ENCODE results near the gene LCN2. TPM values are rescaled to one million over a fixed set of nuclear protein-coding genes. Genes with fewer than 3 reads are reported as not detected.

LCN2 gene
- total RNA-seq, 1 donor from 2014 or later, result not detected

DNA sequence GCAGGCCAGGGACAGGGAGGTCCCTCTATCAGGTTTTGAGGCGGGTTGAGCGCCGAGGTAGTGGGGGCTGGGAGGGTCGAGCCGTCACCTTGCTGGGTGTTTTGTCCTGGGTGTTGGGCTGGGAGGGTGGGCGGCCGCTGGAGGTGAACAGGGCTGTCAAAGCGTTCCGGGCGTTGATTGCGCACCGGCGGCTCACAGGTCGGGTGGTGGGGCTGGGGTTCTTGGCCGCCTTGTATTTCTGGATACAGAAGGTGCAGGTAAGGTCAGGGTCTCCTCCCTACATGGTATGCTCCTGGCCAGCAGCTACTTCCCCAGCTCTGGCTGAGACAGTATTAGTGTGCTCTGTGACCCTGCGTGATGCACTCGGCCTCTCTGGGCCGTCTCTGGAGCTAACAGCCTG lies 16.9 kb downstream of the LCN2 start:
- no peak for DNase-seq (ENCODE audit: low spot score)

DNA sequence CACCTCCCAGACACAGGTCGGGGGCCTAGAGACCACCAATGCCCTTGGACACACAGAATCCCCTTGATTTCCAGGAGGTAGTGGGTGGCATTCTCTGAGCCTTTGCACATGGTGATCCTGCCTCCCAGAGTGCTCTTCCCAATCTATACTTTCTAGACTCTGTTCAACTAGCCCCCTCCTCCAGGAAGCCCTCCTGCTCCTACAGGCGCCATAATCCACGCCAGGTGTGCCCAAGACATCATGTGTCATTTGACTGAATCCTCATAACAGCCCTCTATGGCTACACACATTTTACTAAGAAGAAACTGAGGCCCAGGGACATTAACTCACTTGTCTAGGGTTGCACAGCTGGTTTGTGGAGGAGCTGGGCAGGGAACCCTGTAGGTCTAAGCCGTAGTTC lies 18.0 kb downstream of the LCN2 start:
- no peak for DNase-seq (ENCODE audit: low spot score)

DNA sequence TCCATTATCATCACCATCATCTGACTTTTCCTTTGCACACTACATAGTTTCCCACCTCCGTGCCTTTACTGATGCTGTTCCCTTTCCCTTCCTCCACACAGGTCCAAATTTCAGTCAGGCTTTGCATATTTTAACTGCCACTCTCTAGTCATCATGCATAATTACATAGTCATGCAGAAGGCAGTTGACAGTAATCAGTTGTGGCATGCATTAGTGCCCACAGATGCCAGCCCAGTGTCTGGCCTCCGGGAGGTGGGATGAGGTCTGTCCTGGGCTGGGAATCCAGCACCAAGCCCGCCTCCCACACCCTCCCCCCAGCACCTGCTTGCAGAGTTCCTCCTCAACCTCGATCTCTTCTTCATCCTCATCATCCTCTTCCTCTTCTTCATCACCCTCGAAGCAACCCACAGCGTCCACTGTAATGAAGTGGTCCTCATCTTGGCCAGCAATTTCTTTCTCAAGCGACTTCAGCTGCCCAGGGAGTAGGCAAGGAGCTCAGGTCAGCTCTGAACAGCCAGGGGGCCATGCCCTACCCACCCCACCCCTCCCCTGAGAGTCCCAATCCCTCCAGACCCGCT lies 19.6 kb downstream of the LCN2 start:
- no peak for DNase-seq (ENCODE audit: low spot score)

DNA sequence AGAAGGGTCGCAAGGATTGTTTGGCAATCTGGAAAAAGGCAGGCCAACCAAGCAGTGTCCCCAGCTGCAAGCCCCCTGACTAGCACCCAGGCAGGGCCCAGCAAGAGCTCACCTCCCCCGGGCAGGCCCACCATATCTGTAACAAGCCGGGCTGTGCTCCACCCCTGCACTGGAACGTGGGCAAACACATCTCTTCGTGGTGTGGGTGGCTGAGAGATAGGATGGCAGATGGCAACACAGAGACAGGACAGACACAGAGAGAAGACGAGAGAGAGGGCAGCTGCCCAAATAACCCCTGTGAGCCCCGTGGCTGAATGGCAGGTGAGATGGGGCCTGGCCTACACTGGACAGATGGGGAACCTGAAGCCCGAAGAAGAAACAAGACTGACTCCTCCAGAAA lies 20.2 kb downstream of the LCN2 start:
- DNase-seq (ENCODE audit: low spot score), result no peak

DNA sequence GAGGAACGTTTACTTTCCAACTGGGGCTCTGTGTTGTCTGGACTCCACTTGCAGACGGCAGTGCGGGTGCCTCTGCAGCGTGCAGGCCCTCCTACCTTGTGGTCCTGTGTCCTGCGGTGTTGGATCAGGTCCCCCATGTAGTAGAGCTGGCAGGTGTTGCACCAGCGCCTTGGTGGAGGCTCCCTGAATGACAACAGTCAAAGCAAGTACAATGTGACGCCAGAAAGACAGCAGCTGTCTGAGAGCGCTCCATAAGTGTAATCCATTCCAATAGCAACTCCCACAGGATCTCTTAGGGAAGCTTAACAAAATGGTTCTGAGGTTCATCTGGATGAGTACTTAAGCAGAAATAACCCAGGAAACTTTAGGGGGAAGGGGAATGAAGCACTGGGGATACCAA lies 20.7 kb downstream of the LCN2 start:
- no peak for DNase-seq (ENCODE audit: low spot score)

DNA sequence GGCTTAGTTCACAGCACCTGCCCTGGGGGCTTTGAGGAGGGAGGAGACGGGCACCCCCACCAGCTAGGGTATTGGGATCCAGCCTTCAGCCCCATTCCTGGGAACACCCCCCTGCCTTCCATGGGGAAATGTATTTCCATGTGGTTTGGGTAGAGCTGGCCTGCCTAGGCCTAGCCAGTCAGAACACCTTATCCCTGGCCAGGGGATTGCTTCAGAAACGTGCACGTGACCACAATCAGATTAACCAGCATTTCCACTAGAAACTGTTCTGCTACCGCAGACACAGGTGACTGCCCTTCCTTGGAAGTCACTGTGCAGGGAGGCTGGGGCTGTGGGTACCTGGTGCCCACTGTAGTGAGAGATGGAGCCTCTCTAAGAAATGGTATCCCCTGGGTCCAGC lies 24.8 kb downstream of the LCN2 start:
- no peak for DNase-seq (ENCODE audit: low spot score)

DNA sequence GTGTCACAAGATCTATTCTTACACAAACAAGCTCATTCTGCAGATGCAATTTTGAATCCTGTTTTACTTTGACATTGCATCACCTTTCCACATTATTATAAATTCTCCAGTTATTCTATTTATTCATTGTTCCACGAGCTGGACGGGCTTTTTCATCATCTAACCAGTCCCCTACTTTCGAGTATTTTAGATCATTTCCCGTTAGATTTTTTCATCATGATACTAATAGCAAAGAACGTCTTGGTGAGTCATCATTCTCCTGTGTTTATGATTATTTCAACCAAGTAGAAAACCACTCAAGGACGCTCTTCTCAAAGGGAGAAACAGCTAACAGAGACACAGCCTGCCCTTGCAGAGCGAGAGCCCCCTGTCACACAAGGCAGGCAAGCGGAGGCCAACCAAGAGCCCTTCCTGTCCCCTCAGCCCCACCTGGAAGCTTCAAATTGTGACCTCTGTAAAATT lies 25.9 kb downstream of the LCN2 start:
- no peak for DNase-seq (ENCODE audit: low spot score)

DNA sequence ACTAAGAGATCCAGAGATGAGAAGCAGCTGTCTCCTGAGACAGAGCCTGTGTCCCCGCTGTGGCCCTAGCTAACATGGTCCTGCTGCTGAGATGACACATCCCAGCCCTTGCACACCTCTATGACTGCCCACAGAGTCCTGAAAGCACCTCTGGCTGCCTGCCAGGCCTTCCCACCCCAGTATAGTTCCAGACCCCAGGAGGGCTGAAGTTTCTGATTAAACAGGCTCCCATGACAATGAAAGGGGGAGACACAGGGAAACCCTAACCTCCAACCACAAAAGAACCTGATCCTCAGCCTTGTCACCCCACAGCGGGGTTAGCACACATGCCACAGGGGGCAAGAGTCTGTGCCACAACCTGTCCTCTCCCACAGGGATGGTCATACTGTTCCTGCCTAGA lies 26.5 kb downstream of the LCN2 start:
- no peak for DNase-seq (ENCODE audit: low spot score)

DNA sequence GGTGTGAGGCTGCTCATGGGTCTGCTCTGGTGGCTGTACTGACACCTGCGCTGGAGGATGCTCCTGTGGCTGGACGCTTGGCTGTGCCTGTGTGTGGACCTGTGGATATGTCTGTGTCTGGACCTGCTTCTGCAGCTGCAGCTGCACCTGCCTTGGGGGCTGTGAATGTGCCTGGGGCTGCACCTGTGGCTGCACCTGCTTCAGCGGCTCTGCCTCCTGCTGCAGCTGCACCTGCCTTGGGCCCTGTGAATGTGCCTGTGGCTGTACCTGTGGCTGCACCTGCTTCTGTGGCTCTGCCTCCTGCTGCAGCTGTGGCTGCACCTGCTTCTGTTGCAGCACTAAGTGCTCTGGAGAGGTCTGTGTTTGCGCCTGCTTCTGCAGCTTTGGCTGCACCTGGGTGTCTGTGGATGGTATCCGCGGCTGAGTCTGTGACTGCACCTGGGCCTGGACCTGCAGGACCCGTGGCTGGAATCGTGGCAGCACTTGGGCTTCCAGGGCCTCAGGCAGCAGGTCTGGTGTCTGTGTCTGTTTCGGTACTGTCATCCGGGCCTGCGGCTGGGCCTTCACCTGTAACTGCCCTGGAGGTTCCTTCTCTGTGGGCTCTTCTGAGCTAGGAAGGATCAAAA lies 29.7 kb downstream of the LCN2 start:
- DNase-seq (ENCODE audit: low spot score), result no peak

DNA sequence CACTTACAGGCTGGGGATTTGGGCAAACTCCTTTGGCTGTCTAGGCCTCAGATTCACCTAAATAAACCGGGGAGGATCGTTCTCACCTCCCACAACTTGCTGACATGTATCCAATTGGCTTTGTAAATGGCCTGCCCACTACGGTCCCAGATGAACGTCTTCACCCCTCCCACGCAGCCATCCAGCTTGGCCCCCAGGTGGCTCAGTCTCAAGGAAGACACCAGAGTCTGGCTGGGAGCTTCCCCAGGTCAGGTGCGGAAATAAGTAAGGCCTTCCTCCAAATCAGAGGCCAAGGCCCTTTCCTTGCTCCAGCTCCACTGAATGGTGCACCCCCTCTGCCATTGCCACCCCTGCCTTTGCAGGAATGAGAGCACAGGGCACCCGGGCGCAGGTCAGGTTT lies 30.7 kb downstream of the LCN2 start:
- no peak for DNase-seq (ENCODE audit: low spot score)

DNA sequence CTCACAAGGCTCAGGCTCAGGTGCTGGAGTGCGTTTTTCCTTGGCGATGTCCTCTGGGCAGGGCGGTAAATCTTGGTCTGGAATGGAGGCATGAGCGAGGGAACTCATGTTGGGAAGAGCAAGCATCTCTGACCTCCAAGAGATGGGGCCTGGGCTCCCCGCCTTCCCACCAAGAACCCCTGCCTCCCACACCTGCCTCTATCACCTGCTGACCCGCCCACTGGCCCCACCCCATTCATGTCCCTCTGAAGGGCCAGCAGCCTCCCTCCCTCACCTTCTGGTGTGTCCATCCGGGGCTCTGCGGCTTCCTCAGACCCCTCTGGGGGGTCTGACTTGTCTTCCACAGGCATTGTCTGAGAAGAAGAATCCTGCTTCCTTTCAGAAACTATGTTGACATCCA lies 31.2 kb downstream of the LCN2 start:
- no peak for DNase-seq (ENCODE audit: low spot score)

DNA sequence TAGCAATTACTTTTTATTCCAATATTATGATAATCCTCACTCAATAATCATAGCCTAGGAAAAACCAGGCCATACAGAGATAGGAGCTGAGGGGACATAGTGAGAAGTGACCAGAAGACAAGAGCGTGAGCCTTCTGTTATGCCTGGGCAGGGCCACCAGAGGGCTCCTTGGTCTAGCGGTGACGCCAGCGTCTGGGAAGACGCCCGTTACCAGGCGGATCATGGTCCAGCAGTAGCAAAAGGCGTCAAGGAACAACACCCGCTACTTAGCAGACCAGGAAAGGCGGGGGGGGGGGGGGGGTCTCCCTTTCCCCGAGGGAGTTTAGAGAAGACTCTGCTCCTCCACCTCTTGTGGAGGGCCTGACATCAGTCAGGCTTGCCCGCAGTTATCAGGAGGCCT lies 32.2 kb downstream of the LCN2 start:
- DNase-seq (ENCODE audit: low spot score), result peak; percentile 27

DNA sequence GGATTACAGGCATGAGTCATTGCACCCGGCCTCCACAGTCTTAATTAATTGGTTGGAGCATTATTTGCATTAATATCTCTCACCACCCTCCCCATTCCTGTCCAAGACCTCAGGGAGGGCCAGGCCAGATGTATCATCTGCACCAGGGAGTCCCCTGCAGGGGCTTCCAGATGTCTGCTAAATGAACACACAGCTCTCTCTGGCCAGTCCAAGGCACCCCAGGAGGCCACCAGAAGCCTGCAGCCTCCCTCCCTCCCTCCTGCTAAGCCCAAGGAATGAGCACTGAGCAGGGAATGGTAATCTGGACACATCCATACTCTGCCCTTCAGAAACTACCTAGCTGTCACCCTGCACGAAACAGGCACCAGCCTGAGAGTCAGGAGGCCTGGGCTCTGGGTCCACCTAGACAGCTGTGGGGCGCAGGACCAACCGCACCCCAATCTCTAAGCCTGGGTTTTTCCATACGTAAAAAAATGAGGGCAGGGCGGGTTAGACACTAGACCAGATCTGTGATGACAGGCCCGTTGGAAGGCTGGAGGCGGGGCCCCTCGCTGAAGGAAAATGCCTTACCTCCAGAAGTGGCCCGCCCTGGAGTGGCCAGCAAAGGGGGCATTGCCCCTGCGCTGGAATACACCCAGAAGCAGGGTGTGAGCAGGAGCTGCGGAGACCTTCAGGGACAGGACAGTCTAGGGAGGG lies 33.8 kb downstream of the LCN2 start:
- no peak for DNase-seq (ENCODE audit: low spot score)

DNA sequence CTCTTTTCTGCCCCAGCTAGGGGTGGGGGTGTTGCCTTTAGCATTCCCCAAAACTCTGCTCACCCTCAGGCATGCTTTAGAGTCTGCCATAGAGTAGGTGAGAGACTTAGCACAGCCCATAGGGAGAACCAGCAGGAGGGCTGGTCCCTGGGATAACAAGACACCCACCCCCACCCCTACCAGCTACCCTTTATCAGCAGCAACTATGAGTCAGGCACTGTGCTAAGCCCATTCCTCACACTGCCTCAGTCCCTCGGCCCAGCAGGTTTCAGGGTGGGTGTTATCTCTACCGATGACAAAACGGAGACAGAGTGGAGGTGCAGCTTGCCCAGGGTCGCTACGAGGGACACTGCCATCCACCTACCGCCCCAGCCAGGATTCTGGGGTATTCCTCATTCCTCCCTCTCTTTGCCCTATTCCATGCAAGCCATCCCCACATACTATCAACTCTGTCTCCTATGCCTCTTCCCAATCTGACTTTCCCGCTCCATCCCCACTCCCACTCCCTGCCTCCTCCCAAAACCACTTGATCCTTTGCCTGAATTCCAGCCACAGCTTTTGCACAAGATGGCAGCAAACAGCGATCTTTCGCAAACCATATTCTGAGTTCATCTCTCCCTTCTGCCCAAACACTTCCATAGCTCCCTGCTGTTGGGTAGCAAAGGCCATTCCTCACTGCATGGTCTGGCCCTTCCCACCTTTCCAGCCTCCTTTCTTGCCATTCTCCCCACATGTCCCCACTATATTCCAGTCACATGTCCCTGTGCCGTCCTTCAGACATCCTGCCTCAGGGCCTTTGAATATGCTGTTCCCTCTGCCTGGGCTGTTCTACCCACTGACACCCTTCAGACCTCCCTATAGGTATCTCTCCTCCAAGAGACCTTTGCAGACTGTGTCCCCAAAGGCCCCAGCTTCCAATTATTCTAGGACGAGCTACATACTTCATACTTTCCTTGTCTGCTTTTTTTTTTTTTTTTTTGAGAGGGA lies 37.0 kb downstream of the LCN2 start:
- no peak for DNase-seq (ENCODE audit: low spot score)

DNA sequence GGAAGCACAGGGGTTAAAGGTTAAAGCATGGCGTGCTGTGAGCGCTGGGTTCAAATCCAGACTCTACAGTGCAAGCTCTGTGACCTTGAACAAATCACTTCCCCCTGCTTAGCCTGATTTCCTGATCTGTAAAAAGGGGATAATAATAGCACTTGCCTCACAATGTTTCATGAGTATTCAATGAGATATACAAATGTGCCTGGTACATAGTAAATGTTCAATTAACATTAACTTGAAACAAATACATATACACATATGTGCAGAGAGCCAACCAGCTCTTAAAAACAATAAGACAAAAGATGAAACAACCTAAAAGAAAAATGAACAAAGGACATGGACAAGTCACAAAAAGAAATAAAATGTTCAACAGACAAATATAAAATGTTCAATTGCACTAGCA lies 38.1 kb downstream of the LCN2 start:
- no peak for DNase-seq (ENCODE audit: low spot score)

DNA sequence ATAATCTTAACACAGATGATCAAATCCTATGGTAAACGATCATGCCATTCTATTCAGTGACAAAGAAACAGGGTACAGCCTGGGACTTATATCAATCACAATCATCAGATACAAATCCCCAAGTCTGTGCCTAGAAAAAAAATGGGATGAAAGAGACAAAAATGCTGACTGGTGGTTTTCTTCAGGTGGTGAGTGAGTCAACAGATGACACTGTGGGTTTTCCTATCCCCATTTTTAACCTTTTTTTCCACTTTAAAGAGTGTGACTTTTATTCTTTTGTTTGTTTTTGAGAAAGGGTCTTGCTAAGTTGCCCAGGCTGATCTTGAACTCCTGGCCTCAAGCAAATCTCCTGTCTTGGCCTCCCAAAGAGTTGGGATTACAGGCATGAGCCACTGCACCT lies 39.0 kb downstream of the LCN2 start:
- DNase-seq (ENCODE audit: low spot score), result no peak

DNA sequence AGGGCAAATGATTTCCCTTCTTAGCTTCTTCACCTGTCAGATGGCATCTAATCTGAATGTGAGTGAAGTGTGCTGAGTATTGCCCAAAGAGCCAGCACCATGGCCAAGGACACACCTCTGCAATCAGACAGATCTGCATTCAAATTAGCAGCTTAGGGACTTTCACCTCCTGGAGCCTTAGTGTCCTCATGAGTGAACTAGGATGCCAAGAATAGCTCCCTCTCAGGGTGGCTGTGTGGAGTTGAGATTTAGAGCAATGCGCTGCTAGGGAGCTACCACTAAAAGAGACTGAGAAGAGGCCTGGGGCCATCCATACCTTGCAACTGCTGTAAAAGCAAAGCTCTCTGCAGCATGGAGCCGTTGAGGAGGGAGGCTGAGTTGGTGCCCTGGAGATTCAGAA lies 40.8 kb downstream of the LCN2 start:
- no peak for DNase-seq (ENCODE audit: low spot score)

DNA sequence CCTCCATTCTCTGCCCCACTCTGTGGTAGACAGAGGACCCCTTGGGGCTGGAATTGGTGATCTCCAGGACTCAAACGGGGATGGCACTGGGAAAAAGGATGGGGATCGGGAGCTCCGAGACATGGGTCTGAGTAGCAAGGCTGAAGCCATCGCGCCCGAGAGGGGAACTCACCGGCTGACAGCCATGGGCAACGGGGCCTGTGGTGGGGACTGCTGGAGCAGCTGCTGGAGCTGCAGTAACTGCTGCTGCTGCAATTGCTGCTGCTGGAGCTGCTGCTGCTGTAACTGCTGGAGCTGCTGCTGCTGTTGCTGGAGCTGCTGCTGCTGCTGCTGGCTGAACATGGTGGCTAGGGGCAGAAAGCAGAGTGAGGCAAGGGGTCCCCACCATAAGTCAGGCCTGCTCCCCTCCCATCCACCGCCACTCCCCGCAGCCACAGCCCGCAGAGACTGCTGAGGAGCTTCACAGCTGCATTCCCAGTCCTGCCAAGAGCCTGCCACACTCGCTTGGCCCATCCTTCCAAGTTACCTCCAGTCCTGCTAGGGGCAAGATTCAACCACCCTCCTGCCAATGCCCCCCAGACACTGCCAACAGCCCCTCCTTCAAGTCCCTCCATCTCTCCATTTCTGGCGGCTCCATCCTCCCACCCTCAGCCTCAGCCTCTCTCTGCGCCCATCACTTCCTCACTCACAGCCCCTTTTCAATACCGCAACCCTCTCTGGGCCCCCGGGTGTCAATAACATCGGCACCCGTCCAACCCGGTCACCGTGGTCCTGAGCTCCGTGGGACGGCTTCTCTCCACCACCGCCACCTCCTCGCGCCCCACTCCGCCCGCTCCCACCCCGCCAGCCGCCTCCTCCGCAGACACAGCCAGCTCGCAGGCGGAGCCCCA lies 41.5 kb downstream of the LCN2 start:
- no peak for DNase-seq (ENCODE audit: low spot score)

DNA sequence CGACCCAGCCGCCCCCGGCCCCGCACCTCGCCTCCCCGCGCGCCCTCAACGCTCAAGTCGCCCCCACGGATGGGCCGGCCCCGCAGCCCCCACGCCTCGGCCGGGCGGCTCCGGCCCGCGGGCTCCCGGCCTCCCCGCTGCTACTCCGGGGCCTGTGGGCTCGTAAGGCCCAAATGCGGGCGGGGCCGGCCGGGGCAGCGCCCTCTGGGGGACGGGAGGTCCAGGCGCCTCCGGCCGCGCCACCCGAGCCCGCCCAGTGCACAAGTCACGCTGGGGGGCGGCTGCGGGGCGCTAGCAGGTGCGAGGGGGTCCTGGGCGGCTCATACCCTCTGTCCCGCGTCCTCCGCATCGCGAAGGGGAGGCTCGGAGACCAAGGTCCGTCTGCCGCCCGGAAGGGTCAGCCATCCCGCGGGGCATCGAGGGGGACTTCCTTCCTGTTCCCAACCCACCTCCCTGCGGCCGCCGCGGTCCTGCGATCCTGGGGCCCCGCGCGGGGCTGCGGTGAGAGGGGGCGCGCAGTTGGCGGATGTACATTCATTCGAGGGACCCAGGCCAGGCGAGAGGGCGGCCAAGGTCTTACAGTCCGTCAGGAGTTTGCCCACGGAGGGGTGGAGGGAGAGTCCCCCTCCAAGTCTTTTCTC lies 42.3 kb downstream of the LCN2 start, which contains the start of gene CIZ1:
TSS of gene CIZ1 (minus strand) at position 167 of the 641 bp plus-strand sequence. CDS start 715 bp downstream, outside the sequence.
- DNase-seq (ENCODE audit: low spot score), result peak; percentile 83

Measured in umbilical cord (tissue), 2 donors.